Measurements from ENCODE around the gene DUSP22. TPM values are rescaled to one million over a fixed set of nuclear protein-coding genes. Genes with fewer than 3 reads are reported as not detected.

DUSP22 gene
- total RNA-seq, 4 donors from 2014 or later = 53.2 to 89.8 (median 73.7) TPM

GRCh38 chr6:301526-301925, 9.2 kb downstream of the DUSP22 start:
- 87 to 89% methylated on average over 8 of the region's 8 CpGs for WGBS, 2 donors
- Histone ChIP-seq H3K27ac (no peak overlapping the region), H3K4me1 (peaks cover 4 to 53% (median 24%) of the 10 kb centered on the region in 4 donors), H3K9me3 (no peaks in the 10 kb centered on the region), H3K36me3 (no peaks in the 10 kb centered on the region), H3K4me3 (no peak overlapping the region), H3K27me3 (no peaks in the 10 kb centered on the region)
- no peak for TF ChIP-seq CTCF (IDR thresholded peaks at IDR 0.05)
- TF ChIP-seq POLR2A (IDR thresholded peaks at IDR 0.05) = no peak
- TF ChIP-seq EP300 (IDR thresholded peaks at IDR 0.05) = no peak
- DNase-seq (ENCODE audit: low spot score in 2 of 2) = no peak

GRCh38 chr6:301929-302705, 9.8 kb downstream of the DUSP22 start:
- Histone ChIP-seq H3K4me1 (peaks cover 3 to 53% (median 22%) of the 10 kb centered on the region in 4 donors), H3K27ac (no peak overlapping the region), H3K36me3 (no peaks in the 10 kb centered on the region), H3K4me3 (no peak overlapping the region), H3K27me3 (no peaks in the 10 kb centered on the region), H3K9me3 (no peaks in the 10 kb centered on the region)
- DNase-seq (ENCODE audit: low spot score in 2 of 2) = no peak
- WGBS, 2 donors = 90% methylated on average over 20 of the region's 20 CpGs
- TF ChIP-seq POLR2A (IDR thresholded peaks at IDR 0.05) = no peak
- no peak for TF ChIP-seq CTCF (IDR thresholded peaks at IDR 0.05)
- TF ChIP-seq EP300 (IDR thresholded peaks at IDR 0.05) = no peak

- Histone ChIP-seq H3K9me3 (no peaks in the 10 kb centered on the region), H3K4me1 (peaks cover 0 to 53% (median 20%) of the 10 kb centered on the region in 4 donors), H3K36me3 (no peaks in the 10 kb centered on the region), H3K27ac (no peak overlapping the region), H3K27me3 (no peaks in the 10 kb centered on the region), H3K4me3 (no peak overlapping the region)
- WGBS, 2 donors = 88 to 92% methylated on average over 9 of the region's 9 CpGs
- no peak for TF ChIP-seq POLR2A (IDR thresholded peaks at IDR 0.05)
- TF ChIP-seq CTCF (IDR thresholded peaks at IDR 0.05) = no peak
- no peak for TF ChIP-seq EP300 (IDR thresholded peaks at IDR 0.05)
- no peak for DNase-seq (ENCODE audit: low spot score in 2 of 2)
Observed at GRCh38 chr6:302760-303159, 10.5 kb downstream of the DUSP22 start.

- DNase-seq (ENCODE audit: low spot score in 2 of 2) = no peak
- H3K4me1 ChIP-seq = peaks cover 0 to 49% (median 15%) of the 10 kb centered on the region in 4 donors
- no peaks in the 10 kb centered on the region for H3K27me3 ChIP-seq
- TF ChIP-seq CTCF (IDR thresholded peaks at IDR 0.05) (no peak), EP300 (IDR thresholded peaks at IDR 0.05) (no peak), POLR2A (IDR thresholded peaks at IDR 0.05) (no peak)
- no peak overlapping the region for H3K27ac ChIP-seq
- WGBS, 2 donors = 88 to 90% methylated on average over 9 of the region's 9 CpGs
- no peaks in the 10 kb centered on the region for H3K9me3 ChIP-seq
- no peak overlapping the region for H3K4me3 ChIP-seq
- no peaks in the 10 kb centered on the region for H3K36me3 ChIP-seq
Observed at GRCh38 chr6:303263-303662, 11.0 kb downstream of the DUSP22 start.

- Histone ChIP-seq H3K27me3 (no peaks in the 10 kb centered on the region), H3K4me3 (no peak overlapping the region), H3K36me3 (no peaks in the 10 kb centered on the region), H3K9me3 (no peaks in the 10 kb centered on the region), H3K27ac (no peak overlapping the region), H3K4me1 (peaks cover 0 to 41% (median 8%) of the 10 kb centered on the region in 4 donors)
- 84 to 87% methylated on average over 21 of the region's 21 CpGs for WGBS, 2 donors
- no peak for DNase-seq (ENCODE audit: low spot score in 2 of 2)
- TF ChIP-seq EP300 (IDR thresholded peaks at IDR 0.05) (no peak), POLR2A (IDR thresholded peaks at IDR 0.05) (no peak), CTCF (IDR thresholded peaks at IDR 0.05) (no peak)
Observed at GRCh38 chr6:303948-304558, 11.8 kb downstream of the DUSP22 start.

Data from tibial nerve (tissue), 4 donors.